Embryonic facial prominence (tissue), 1 donor: ENCODE results near the gene RCCD1.
"Not testable (repeated sequence)": the region's sequence is repeated elsewhere in the genome, so short reads cannot be mapped to it uniquely, and the experiment has no call there.

Experiments used
- DNase-seq: peaks from one replicate; pipeline ENCODE4 v3.0.0-alpha.2; 2016; ENCODE audit errors: extremely low spot score

RCCD1 gene

DNA sequence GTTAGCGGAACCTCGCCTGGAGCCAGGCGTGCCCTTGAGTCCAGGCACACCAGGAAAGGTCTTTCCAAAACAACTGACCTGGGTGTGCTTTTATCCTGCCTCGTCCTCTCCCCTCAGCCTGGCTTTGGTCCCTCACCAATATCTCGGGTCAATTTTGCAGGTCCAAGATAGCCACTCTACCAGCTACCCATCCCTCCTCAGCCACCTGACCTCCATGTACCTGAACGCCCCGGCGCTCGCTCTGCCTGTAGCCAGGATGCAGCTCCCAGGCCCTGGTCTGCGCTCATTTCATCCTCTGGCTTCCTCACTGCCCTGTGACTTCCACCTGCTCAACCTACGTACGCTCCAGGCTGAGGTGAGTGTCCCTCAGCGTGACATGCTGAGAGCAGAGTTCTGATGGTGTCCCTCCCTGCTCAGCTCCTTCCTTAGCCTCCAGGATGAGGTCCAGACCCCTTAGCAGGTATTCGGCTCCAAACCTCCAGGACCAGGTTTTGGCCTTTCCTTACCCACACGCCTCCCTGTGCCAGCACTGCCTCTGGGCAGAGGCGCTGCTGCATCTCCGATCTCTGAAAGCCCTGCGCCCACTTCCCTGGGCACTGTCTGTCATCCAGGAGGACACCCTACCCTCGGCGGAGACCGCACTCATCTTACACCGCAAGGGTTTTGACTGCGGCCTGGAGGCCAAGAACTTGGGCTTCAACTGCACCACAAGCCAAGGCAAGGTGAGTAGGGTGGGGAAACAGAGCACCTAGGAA is 36.5 kb upstream of the RCCD1 start:
- DNase-seq: no peak

DNA sequence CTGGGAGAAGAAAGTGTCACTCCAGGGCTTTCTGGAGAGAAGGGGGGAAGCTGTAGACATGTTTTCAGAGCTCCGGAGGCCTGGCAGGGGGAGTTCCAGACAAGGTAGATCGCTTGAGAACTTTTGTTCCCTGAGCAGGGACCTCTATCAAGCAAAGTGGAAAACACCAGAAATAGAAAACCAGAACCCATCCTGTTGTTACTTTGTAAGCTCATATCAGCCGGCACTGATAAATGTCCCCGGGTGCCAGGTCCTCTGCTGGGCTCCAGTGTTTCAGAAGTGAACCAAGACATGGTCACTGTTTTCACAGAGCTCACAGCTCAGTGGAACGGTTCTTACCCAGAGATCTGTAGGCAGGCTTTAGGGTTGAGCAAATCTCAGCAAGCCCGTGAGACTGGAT is 35.8 kb upstream of the RCCD1 start:
- no peak for DNase-seq

DNA sequence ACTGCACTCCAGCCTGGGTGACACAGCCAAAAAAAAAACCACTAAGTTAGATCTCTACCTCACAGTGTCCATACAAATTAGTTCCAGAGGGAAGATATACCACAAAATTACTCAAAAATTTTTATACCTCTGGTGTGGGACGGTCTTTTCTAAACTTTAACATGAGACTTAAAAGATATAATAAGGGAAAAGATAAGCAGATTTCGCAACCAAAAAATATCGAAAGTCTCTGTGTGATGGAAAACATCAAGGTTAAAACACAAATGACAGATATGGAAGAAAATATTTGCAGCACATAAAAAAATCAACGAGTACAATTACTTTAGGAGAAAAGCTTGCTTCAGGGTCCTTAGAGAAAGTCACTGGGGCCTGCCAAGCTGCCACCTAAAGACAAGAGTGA is 32.8 kb upstream of the RCCD1 start:
- DNase-seq: no peak

DNA sequence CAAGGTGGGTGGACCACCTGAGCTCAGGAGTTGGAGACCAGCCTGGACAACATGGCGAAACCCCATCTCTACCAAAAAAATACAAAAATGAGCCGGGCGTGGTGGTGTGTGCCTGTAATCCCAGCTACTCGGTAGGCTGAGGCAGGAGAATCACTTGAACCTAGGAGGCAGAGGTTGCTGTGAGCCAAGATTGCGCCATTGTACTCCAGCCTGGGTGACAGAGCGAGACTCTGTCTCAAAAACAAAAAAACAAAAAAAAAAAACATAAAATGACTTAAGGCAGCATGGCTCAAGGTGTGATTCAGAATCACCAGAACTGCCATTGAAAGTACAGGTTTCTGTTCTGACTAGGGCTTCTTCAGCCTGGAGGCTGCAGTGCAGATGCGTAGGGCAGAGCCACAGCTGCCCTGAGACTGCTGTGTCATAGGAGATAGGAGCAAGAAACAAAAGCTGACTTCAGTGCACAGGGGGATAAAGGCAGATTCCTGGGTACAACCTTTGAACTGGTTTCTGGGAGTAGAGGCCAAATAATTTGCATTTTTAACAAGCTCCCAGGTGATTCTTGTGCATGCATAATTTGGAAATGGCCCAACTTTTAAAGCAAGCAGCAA is 31.9 kb upstream of the RCCD1 start:
- DNase-seq: not testable (repeated sequence)

DNA sequence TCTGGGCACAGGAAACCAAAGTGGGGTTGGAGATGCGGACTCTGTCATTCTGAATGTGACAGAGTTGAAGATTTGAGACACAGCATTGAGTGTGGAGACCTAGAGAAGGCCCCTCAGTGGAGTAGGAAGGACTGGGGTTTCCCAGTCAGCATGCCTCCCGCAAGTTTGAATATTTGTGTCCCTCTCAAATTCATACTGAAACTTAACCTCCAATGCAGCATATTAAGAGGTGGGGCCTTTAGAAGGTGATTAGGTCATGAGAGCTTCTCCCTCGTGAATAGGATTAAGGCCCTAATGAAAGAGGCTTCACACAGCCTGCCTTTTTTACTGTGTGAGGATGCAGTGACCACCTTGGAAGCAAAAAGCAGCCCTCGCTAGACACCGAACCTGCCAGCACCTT is 30.3 kb upstream of the RCCD1 start:
- no peak for DNase-seq

DNA sequence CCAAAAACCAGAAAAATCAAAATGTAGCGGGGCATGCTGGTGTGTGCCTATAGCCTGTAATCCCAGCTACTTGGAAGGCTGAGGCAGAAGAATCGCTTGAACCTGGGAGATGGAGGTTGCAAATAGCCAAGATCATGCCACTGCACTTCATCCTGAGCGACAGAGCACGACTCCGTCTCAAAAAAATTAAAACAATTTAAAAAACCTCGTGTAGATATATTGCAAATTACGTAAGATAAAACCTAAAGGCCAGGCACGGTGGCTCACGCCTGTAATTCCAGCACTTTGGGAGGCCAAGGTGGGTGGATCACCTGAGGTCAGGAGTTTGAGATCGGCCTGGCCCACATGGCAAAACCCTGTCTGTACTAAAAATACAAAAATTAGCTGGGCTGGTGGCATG is 27.9 kb upstream of the RCCD1 start:
- not testable (repeated sequence) for DNase-seq

DNA sequence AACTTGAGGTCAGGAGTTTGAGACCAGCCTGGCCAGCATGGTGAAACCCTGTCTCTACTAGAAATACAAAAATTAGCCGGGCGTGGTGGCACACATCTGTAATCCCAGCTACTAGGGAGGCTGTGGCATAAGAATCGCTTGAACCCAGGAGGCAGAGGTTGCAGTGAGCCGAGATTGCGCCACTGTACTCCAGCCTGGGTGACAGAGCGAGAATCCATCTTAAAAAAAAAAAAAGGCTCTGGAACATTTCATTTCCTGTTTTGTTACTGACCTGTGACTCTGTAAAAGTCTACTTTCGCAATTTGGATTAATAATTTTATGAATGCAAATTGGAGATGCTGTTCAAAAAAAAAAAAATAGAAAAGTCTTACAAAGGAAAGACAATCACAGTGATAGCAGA is 26.6 kb upstream of the RCCD1 start:
- DNase-seq: not testable (repeated sequence)

DNA sequence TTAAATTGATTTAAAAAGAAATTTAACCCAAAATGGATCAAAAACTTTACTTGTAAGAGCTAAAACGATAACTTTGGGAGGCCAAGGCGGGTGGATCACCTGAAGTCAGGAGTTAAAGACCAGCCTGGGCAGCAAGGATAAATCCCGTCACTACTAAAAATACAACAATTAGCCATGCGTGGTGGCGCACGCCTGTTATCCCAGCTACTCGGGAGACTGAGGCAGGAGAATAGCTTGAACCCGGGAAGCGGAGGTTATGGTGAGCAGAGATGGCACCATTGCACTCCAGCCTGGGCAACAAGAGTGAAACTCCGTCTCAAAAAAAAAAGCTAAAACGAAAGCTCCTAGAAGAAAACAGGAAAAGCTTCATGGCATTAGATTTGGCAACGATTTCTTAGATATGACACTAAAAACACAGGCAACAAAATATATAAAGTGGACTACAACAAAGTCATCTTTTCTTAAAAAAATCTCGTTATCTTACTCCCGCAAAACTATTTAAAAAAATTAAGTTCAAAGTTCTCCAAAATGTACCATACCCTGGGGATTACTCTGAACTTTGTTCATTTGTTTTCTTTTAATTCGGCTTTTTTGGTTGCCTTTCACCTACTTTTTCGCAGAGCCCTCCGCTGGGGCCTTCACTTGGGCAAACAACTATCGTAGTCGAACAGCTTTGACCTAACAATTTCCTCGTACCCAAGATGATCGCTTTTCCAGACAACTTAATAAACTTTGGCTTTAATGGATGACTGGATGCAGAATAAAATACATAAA is 25.3 kb upstream of the RCCD1 start:
- DNase-seq: no peak

DNA sequence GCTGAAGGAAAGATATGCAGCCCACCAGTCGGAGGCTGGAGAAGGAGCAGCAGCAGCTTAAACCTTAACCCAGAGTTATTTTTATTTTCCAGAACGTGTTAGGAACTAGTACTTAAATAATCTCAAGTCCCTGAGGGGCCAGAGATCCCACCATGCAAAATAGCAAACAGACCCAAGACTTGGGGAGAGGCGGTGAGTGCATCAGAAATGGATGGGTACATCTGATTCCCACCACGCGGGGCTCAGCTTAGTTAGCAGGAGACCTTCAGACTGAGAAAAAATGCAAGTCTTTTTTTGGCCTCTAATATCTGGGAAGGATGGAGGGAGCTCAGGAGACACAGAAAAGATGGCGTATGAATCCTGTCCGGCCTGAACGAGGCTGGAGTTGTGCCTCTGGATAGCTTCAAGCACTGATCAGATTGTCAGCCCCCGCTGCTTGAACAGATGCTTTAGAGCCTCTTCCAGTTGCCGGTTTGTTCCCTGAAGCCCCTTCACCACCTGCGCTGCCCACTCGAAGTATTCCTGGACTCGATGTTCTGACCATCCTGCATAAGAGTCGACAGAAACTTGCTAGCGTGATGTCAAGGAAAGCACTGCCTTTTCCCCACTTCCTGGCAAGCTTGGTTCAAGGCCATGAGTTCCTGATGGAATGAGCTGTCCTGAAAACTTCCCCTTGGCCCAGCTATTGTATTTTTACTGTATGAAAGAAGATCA is 23.7 kb upstream of the RCCD1 start:
- no peak for DNase-seq

DNA sequence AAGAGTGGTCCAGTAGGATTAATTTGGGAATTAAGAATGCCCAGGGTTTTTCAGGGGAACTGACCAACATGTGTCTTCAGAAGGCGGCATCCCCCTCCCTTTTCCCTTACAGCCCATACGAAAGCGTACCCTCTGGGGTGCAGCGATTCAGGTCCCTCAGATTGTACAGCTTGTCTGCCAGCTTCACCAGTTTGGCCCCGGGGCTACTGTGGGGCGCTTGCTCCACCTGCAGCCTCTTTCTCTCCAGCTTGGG is 23.2 kb upstream of the RCCD1 start:
- no peak for DNase-seq

DNA sequence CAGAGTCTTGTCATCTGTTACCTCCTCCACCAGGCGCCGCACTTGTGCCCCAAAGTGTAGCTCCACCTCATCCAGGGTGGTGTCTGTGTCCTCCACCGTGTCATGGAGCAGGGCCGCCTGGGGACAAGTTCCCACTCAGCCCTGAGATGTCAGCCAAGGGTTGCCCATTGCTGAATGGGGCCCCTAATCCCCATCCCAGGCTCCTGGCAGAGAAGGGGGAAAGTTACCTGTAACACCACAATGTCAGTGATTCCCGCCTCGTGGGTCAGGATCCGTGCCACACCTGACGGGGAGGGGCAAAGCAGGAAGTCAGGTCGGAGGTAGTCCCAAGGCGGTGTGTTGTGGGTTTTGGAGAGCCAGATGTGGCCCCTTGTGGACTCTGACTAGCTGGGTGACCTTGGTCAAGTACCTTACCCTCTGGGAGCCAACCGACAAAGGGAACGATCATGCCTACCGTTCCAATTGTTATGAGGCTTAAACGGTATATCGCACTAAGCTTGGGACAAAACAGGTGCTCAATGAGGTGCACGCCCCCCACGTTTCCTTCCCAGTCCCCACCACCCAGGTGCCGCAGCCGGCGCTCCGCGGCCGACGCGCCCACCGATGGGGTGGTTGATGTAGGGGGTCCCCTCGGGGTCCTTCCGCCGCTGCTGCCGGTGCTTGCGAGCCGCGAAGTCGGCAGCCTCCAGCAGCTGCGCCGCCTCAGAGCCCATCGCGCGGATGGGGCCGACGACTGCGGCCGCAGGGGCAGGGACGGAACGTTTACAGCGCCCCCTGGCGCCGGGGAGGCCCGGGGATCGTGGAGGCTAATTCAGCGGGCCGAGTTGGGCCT is 22.6 kb upstream of the RCCD1 start, which contains the start of gene HDDC3:
Gene HDDC3 (minus strand): TSS at position 722 of the 832 bp plus-strand sequence. CDS start 9 bp downstream, at position 713.
- no peak for DNase-seq

DNA sequence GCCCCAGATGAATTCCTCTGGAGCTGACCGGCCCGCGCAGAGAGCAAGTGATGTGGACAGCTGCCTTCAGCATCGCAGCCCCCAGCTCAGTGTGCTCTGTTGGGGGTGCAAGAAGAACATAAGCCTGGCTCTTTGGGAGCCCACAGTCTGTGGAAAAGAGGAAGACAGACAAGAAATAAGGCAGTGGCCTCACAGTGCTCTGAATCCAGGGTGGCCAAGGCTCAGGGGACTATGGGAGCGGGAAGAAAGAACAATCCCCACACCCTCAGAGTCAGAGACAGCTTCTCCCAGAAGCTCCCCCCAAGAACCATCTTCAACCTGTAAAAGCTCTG is 22.1 kb upstream of the RCCD1 start:
- DNase-seq: no peak

DNA sequence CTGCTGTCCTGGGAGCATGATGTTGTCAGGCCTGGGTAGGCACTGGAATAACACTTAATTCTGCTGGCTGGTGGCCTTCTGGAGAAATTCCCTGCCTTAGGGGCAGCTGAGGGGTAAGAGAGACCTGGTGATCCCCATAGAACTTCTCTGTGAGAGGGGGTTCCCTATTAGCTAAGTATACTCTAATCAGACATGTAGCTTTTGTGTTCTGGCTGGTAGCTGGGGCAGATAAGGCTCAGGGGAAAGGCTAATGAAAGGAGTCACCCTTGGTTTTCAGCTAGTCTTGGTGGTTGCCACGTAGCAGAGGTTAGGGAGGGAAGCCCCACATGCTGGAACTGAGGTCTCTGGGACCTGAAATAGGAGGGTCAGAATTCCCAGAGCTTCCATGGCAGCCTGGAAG is 21.4 kb upstream of the RCCD1 start:
- no peak for DNase-seq

DNA sequence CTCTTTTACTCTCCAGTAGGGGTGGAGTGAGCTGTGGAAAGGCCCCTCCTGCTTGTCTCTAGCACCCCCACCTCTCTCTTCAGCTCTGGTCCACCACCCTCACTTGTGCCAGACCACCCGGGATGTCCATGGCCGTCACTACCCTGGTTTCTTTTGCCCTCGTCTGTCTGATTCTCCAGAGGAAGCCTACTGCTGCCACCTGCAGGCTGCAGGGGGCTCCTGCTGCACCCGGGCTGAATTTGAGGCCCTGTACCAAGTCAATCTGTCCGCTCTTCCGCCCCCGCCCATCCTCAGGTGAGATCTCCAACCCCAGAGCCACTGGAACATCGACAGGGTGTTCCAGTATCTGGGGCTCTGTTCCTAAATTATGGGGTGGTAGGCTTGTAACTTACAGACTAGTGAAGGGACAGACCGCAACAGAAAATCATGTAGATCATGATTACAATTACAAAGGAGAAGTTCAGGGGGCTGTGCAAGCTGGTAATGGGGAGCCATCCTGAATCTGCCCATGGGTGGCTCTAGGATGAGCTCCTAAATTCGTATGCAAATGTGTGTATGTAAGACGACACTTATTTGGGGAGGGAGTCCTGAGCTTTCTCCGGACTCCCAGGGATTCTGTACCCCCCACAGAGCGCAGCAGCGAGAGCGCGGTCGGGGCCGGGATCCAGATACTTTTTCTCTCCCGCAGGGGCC is 20.3 kb upstream of the RCCD1 start:
- DNase-seq: no peak

DNA sequence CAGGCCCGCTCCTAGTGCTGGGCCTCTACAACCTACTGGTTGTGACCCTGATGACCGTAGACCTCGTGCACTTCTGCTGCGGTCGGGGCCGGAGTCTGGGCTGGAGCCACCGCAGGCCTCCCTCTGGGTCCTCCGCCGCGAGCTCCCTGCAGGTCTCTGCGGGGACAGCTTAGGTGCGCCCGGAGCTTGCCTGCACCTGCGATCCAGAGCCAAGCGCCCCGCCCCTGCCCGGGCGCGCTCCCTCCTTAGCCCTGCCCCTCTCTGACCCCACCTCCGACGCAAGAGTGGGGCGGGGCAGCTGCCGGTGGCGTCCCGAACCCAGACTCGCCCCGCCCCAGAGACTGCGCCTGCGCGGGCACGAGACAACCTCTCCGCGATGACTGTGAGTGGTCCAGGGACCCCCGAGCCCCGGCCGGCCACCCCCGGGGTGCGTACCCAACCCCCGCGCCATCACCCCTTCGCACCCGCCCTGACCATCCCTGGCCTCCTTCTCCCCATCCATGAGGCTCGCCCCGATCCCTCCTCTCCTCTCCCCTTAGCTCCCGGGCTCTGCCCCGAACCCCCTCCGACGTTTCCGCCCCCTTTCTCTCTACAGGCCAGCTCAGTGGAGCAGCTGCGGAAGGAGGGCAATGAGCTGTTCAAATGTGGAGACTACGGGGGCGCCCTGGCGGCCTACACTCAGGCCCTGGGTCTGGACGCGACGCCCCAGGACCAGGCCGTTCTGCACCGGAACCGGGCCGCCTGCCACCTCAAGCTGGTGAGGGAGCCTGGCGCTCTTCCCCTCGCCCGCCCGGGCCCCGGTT is 19.5 kb upstream of the RCCD1 start, which contains the start of gene UNC45A:
Gene UNC45A (plus strand): TSS at position 337 of the 803 bp plus-strand sequence. CDS start 40 bp downstream, at position 377.
- DNase-seq: no peak

DNA sequence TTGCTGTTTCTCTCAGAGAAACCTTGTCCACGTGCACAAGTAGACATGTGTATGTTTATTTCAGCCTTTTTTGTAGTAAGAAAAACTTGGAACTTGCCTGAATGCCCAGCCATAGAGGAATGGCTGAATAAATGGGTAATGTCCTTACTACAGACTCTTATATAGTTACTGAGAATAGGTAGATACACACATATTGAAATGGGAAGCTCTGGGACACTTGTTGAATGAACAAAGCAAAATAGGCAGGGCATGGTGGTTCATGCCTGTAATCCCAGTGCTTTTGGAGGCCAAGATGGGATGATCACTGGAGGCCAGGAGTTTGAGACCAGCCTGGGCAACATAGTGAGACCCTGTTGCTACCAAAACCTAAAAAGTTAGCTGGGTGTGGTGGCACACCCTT is 17.9 kb upstream of the RCCD1 start:
- no peak for DNase-seq

DNA sequence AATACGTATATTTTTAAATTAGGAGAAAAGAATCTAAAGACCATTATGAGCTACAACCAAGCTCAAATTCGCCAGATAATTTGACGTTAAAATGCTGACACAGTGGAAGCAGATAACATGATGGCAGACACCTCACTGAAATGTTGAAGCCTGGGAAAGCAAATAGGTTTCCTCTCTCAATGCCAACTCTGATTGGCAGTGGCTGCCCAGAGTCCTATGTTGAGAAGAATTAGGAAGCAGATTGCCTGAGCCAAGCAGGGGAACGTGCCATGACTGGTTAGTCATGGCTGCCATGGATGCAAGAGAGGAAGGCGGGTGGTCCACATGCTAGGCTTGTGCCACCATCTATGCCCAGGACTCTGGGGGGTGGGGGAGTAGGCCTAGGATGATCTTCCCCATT is 16.4 kb upstream of the RCCD1 start:
- no peak for DNase-seq

DNA sequence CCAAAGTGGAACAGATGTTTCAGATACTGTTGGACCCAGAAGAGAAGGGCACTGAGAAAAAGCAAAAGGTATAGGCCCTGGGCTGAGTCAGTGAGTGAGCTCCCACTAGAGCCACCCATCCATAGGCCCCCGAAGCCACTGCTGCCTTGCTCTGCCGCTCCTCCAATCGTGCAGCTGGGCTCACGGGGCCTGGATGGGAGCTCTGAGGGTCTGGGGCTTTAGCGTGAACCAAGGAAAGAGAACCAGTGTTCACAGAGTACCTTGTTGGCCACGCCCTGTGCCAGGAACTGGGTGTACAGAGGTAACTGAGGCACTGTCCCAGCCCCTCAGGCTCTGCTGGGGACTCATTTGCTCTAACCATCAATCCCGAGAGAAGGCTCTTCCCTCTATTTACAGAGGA is 14.9 kb upstream of the RCCD1 start:
- DNase-seq: no peak

DNA sequence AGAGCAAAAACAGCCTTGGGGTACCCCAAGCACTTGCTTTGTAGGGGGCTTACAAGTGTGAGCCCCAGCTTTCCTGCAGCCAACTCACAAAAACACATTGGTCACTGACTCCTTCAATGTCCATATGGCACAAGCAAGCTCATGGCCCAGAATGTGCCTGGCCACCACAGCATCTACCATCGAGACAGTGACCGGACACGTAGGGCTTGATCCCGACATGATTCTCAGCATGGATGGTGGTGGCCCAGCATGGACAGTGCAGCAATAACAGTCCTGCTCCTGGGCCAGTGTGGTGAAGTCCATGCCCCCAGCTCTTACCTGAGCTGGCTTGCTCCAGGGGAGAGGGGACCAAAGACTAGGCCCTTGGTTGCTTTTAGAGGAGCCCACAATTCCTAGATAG is 13.6 kb upstream of the RCCD1 start:
- no peak for DNase-seq
